ENCODE measurements around the gene SLC38A2.
A peak's percentile ranks its signal among the peaks of the same experiment; 100 is the strongest.

Gene SLC38A2

DNA sequence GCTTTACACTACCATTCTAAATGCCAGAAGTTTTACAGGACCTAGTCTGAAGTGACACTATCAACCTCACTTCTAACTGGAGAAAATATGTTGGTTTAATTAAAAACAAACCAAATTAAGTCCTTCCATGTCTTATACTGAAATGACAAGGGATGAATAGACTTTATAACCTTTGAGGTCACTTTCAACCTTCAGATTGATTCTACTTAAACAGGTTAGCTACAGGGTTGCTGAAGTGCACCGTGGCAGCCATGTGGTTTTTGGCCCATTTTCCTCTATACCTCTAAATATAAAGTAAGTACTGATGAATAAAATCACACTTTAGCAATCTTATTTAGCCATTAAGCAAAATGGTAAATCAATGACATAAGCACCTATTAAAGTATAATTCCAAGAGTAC lies 3.9 kb downstream of the SLC38A2 start:
- DNase-seq: no peak
- Histone ChIP-seq H3K9ac (ENCODE audit: low read length) (peak overlapping the region; percentile 3; the same call in 1 of the 2 replicates), H3F3A (ENCODE audit: insufficient read depth, low read length) (peaks cover 59% of the 10 kb centered on the region), H3K4me3 (ENCODE audit: low read length) (peak overlapping the region; percentile 96; the same call in 1 of the 2 replicates), H3K27me3 (replicated peaks; ENCODE audit: insufficient read depth, low read length) (no peaks in the 10 kb centered on the region), H3K36me3 (replicated peaks; ENCODE audit: insufficient read depth, low read length) (peaks cover 43% of the 10 kb centered on the region), H3K27ac (ENCODE audit: low read length) (no peak overlapping the region), H3K4me1 (ENCODE audit: low read length) (peaks cover 45% of the 10 kb centered on the region), H2AFZ (ENCODE audit: low read length) (no peak overlapping the region), H3K4me2 (ENCODE audit: low read depth, low read length) (peak overlapping the region; percentile 81), H3K9me2 (replicated peaks; ENCODE audit: insufficient read depth, low read length) (no peaks in the 10 kb centered on the region), H3K79me2 (ENCODE audit: low read length) (peaks cover 84% of the 10 kb centered on the region), H4K20me1 (ENCODE audit: insufficient read depth, low read length) (peaks cover 3% of the 10 kb centered on the region; the same call in 1 of the 2 replicates), H3K9me3 (replicated peaks; ENCODE audit: insufficient read depth, low read length) (no peaks in the 10 kb centered on the region)
- TF ChIP-seq, protein P1, sequence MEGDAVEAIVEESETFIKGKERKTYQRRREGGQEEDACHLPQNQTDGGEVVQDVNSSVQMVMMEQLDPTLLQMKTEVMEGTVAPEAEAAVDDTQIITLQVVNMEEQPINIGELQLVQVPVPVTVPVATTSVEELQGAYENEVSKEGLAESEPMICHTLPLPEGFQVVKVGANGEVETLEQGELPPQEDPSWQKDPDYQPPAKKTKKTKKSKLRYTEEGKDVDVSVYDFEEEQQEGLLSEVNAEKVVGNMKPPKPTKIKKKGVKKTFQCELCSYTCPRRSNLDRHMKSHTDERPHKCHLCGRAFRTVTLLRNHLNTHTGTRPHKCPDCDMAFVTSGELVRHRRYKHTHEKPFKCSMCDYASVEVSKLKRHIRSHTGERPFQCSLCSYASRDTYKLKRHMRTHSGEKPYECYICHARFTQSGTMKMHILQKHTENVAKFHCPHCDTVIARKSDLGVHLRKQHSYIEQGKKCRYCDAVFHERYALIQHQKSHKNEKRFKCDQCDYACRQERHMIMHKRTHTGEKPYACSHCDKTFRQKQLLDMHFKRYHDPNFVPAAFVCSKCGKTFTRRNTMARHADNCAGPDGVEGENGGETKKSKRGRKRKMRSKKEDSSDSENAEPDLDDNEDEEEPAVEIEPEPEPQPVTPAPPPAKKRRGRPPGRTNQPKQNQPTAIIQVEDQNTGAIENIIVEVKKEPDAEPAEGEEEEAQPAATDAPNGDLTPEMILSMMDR (IDR thresholded peaks at IDR 0.05; ENCODE audit: low read length): no peak
- TF ChIP-seq EZH2 (optimal IDR thresholded peaks at IDR 0.05; ENCODE audit: low read depth, low read length) (no peak), EZH2phosphoT487 (IDR thresholded peaks at IDR 0.05; ENCODE audit: low read length) (no peak)

- H4K20me1 ChIP-seq (ENCODE audit: insufficient read depth, low read length): peaks cover 3% of the 10 kb centered on the region; the same call in 1 of the 2 replicates
- peaks cover 48% of the 10 kb centered on the region for H3K36me3 ChIP-seq (replicated peaks; ENCODE audit: insufficient read depth, low read length)
- H3K9ac ChIP-seq (ENCODE audit: low read length): peak overlapping the region; percentile 3; the same call in 1 of the 2 replicates
- no peak overlapping the region for H3K27ac ChIP-seq (ENCODE audit: low read length)
- no peak overlapping the region for H2AFZ ChIP-seq (ENCODE audit: low read length)
- no peak for DNase-seq
- TF ChIP-seq EZH2phosphoT487 (IDR thresholded peaks at IDR 0.05; ENCODE audit: low read length) (no peak), EZH2 (optimal IDR thresholded peaks at IDR 0.05; ENCODE audit: low read depth, low read length) (no peak)
- TF ChIP-seq, protein P1 (IDR thresholded peaks at IDR 0.05; ENCODE audit: low read length): no peak
- H3K27me3 ChIP-seq (replicated peaks; ENCODE audit: insufficient read depth, low read length): no peaks in the 10 kb centered on the region
- H3K9me3 ChIP-seq (replicated peaks; ENCODE audit: insufficient read depth, low read length): no peaks in the 10 kb centered on the region
- no peak overlapping the region for H3K4me3 ChIP-seq (ENCODE audit: low read length)
- peaks cover 86% of the 10 kb centered on the region for H3K79me2 ChIP-seq (ENCODE audit: low read length)
- peak overlapping the region; percentile 81 for H3K4me2 ChIP-seq (ENCODE audit: low read depth, low read length)
- H3F3A ChIP-seq (ENCODE audit: insufficient read depth, low read length): peaks cover 64% of the 10 kb centered on the region
- H3K4me1 ChIP-seq (ENCODE audit: low read length): peaks cover 49% of the 10 kb centered on the region
- no peaks in the 10 kb centered on the region for H3K9me2 ChIP-seq (replicated peaks; ENCODE audit: insufficient read depth, low read length)
Measured at GRCh38 chr12:46368138-46368537, 4.4 kb downstream of the SLC38A2 start.

DNA sequence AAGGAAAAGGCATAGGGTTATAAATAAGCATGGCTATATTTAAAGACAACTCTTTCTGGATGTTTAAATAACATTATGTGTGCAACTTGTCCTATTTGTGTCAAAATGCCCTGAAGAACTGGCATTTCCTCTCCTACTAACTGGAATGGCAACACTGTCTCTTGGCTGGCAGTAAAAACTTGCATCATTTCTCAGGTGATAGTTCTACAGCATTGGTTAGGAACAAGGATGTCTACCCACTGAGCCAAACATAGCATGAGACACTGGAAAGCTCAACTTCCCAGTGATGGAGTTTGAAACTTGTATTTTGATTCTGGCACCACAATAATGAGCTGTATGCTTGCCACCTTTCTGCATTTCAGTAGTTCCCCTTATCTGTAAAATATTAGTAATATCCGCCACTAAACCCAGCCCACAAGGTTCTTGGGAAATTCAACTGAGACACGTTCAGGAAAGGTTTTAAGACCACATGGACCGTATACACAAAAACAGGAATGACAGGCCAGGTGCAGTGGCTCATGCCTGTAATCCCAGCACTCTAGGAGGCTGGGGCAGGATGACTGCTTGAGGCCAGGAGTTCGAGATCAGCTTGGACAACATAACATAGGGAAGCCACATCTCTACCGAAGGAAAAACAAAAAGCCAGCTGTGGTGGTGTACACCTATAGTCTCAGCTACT lies 5.1 kb downstream of the SLC38A2 start:
- H3K9me3 ChIP-seq (replicated peaks; ENCODE audit: insufficient read depth, low read length): no peaks in the 10 kb centered on the region
- peaks cover 3% of the 10 kb centered on the region; the same call in 1 of the 2 replicates for H4K20me1 ChIP-seq (ENCODE audit: insufficient read depth, low read length)
- peaks cover 86% of the 10 kb centered on the region for H3K79me2 ChIP-seq (ENCODE audit: low read length)
- H3K9me2 ChIP-seq (replicated peaks; ENCODE audit: insufficient read depth, low read length): no peaks in the 10 kb centered on the region
- no peak overlapping the region for H3K4me3 ChIP-seq (ENCODE audit: low read length)
- H3K4me2 ChIP-seq (ENCODE audit: low read depth, low read length): peak overlapping the region; percentile 81; the same call in 1 of the 2 replicates
- no peak overlapping the region for H3K9ac ChIP-seq (ENCODE audit: low read length)
- no peaks in the 10 kb centered on the region for H3K27me3 ChIP-seq (replicated peaks; ENCODE audit: insufficient read depth, low read length)
- TF ChIP-seq, protein P1 (IDR thresholded peaks at IDR 0.05; ENCODE audit: low read length): no peak
- no peak for TF ChIP-seq EZH2 (optimal IDR thresholded peaks at IDR 0.05; ENCODE audit: low read depth, low read length)
- H3K36me3 ChIP-seq (replicated peaks; ENCODE audit: insufficient read depth, low read length): peaks cover 54% of the 10 kb centered on the region
- H3K4me1 ChIP-seq (ENCODE audit: low read length): peaks cover 53% of the 10 kb centered on the region
- peaks cover 70% of the 10 kb centered on the region for H3F3A ChIP-seq (ENCODE audit: insufficient read depth, low read length)
- no peak overlapping the region for H2AFZ ChIP-seq (ENCODE audit: low read length)
- no peak for DNase-seq
- no peak overlapping the region for H3K27ac ChIP-seq (ENCODE audit: low read length)
